K562 (cell line): ENCODE results near the gene DOK3. TPM values are rescaled to one million over a fixed set of nuclear protein-coding genes. Genes with fewer than 3 reads are reported as not detected.

Source experiments
- polyA plus RNA-seq, 8 experiments: library from polyadenylated mRNA; depleted of rRNA in 4 of 8; stranded (reverse) in 5 of 8; unstranded in 3 of 8; fragments of >200 nt; fragmentation: Nextera tagmentation in 2 of 8; fragmentation: Illumina TruSeq in 1 of 8; extraction: Ambion mirVana in 2 of 8; extraction: Trizol in 1 of 8; gene quantifications; 2 replicates each; pipeline versions ENCODE4 v1.2.1 to v1.2.3, GENCODE V29; 2011 to 2014; ENCODE audit warnings: inconsistent platforms in 1 of 8, missing spikeins in 1 of 8
- total RNA-seq, 7 experiments: library from RNA; depleted of rRNA in 6 of 7; stranded (reverse); fragments of >200 nt in 6 of 7; fragmentation: Illumina TruSeq in 2 of 7; extraction: Trizol in 2 of 7; gene quantifications; 2 replicates each; pipeline versions ENCODE4 v1.2.1 to v1.2.3, GENCODE V29; 2011 to 2021; ENCODE audit warnings: low replicate concordance in 1 of 7

DOK3 gene
- total and polyA plus RNA-seq, 9 of the 15 experiments (the other 6 are each of a cell fraction or from before 2014, with no cell fraction given): 1.3 to 23.0 (median 8.0) TPM

Other genes with a start within 250 kb of the DOK3 start
Only the 7 nearest of the 16 such genes appear.
- gene GRK6, start 83.2 kb downstream of the DOK3 start, total RNA-seq (2014; rRNA removed): 89.8 and 100 TPM in 2 replicates
- 31.2 and 35.7 TPM in 2 replicates for gene GRK6, start 83.2 kb downstream of the DOK3 start, total RNA-seq (2014; rRNA removed; fragmentation: Illumina TruSeq; extraction: Trizol)
- 54.0 and 54.1 TPM in 2 replicates for gene GRK6, start 83.2 kb downstream of the DOK3 start, total RNA-seq (2015; rRNA removed; fragmentation: Illumina TruSeq; extraction: Trizol)
- 114 and 122 TPM in 2 replicates for gene GRK6, start 83.2 kb downstream of the DOK3 start, total RNA-seq (2021)
- 44.1 and 44.5 TPM in 2 replicates for gene GRK6, start 83.2 kb downstream of the DOK3 start, polyA plus RNA-seq (2011; rRNA removed)
- gene GRK6, start 83.2 kb downstream of the DOK3 start, polyA plus RNA-seq (2014; fragmentation: Illumina TruSeq; extraction: Trizol): 39.2 and 69.3 TPM in 2 replicates
- 1 to 10 TPM in 1 of 2 experiments, under 1 TPM in 1; 0.63 to 1.8 TPM for gene GRK6, start 83.2 kb downstream of the DOK3 start, polyA plus RNA-seq (2014; fragmentation: Nextera tagmentation; extraction: Ambion mirVana)
- gene GRK6, start 83.2 kb downstream of the DOK3 start, polyA plus RNA-seq (2014; rRNA removed): 69.0 and 80.4 TPM in 2 replicates
- gene PRR7, start 63.0 kb downstream of the DOK3 start, total RNA-seq (2014; rRNA removed): 11.3 and 14.9 TPM in 2 replicates
- gene PRR7, start 63.0 kb downstream of the DOK3 start, total RNA-seq (2014; rRNA removed; fragmentation: Illumina TruSeq; extraction: Trizol): not detected in 2 replicates
- gene PRR7, start 63.0 kb downstream of the DOK3 start, total RNA-seq (2015; rRNA removed; fragmentation: Illumina TruSeq; extraction: Trizol): 0.80 and 1.2 TPM in 2 replicates
- gene PRR7, start 63.0 kb downstream of the DOK3 start, total RNA-seq (2021): 9.7 and 10.4 TPM in 2 replicates
- 0.92 and 1.0 TPM in 2 replicates for gene PRR7, start 63.0 kb downstream of the DOK3 start, polyA plus RNA-seq (2011; rRNA removed)
- 0.24 TPM in 1 of 2 replicates, not detected in the other for gene PRR7, start 63.0 kb downstream of the DOK3 start, polyA plus RNA-seq (2014; fragmentation: Illumina TruSeq; extraction: Trizol)
- gene PRR7, start 63.0 kb downstream of the DOK3 start, polyA plus RNA-seq (2014; fragmentation: Nextera tagmentation; extraction: Ambion mirVana): not detected
- gene PRR7, start 63.0 kb downstream of the DOK3 start, polyA plus RNA-seq (2014; rRNA removed): 10.9 and 11.2 TPM in 2 replicates
- gene DBN1, start 36.2 kb downstream of the DOK3 start, total RNA-seq (2014; rRNA removed): 72.9 and 87.2 TPM in 2 replicates
- gene DBN1, start 36.2 kb downstream of the DOK3 start, total RNA-seq (2014; rRNA removed; fragmentation: Illumina TruSeq; extraction: Trizol): 11.7 and 12.3 TPM in 2 replicates
- gene DBN1, start 36.2 kb downstream of the DOK3 start, total RNA-seq (2015; rRNA removed; fragmentation: Illumina TruSeq; extraction: Trizol): 27.9 and 33.0 TPM in 2 replicates
- gene DBN1, start 36.2 kb downstream of the DOK3 start, total RNA-seq (2021): 78.9 and 84.3 TPM in 2 replicates
- gene DBN1, start 36.2 kb downstream of the DOK3 start, polyA plus RNA-seq (2011; rRNA removed): 34.3 and 44.2 TPM in 2 replicates
- gene DBN1, start 36.2 kb downstream of the DOK3 start, polyA plus RNA-seq (2014; fragmentation: Illumina TruSeq; extraction: Trizol): 22.1 and 54.4 TPM in 2 replicates
- gene DBN1, start 36.2 kb downstream of the DOK3 start, polyA plus RNA-seq (2014; fragmentation: Nextera tagmentation; extraction: Ambion mirVana): under 1 TPM; 0.25 to 0.34 TPM
- 53.2 and 81.8 TPM in 2 replicates for gene DBN1, start 36.2 kb downstream of the DOK3 start, polyA plus RNA-seq (2014; rRNA removed)
- gene PDLIM7, start 12.2 kb downstream of the DOK3 start, total RNA-seq (2014; rRNA removed): 85.6 and 89.0 TPM in 2 replicates
- 6.4 and 10.4 TPM in 2 replicates for gene PDLIM7, start 12.2 kb downstream of the DOK3 start, total RNA-seq (2014; rRNA removed; fragmentation: Illumina TruSeq; extraction: Trizol)
- gene PDLIM7, start 12.2 kb downstream of the DOK3 start, total RNA-seq (2015; rRNA removed; fragmentation: Illumina TruSeq; extraction: Trizol): 32.6 and 38.1 TPM in 2 replicates
- gene PDLIM7, start 12.2 kb downstream of the DOK3 start, total RNA-seq (2021): 112 and 124 TPM in 2 replicates
- 34.7 and 66.8 TPM in 2 replicates for gene PDLIM7, start 12.2 kb downstream of the DOK3 start, polyA plus RNA-seq (2011; rRNA removed)
- gene PDLIM7, start 12.2 kb downstream of the DOK3 start, polyA plus RNA-seq (2014; fragmentation: Illumina TruSeq; extraction: Trizol): 25.5 and 49.4 TPM in 2 replicates
- gene PDLIM7, start 12.2 kb downstream of the DOK3 start, polyA plus RNA-seq (2014; fragmentation: Nextera tagmentation; extraction: Ambion mirVana): 1 to 10 TPM; 2.1 to 4.1 TPM
- gene PDLIM7, start 12.2 kb downstream of the DOK3 start, polyA plus RNA-seq (2014; rRNA removed): 115 and 119 TPM in 2 replicates
- gene DDX41, start 7.1 kb upstream of the DOK3 start, total RNA-seq (2014; rRNA removed): 284 and 396 TPM in 2 replicates
- gene DDX41, start 7.1 kb upstream of the DOK3 start, total RNA-seq (2014; rRNA removed; fragmentation: Illumina TruSeq; extraction: Trizol): 41.4 and 53.7 TPM in 2 replicates
- gene DDX41, start 7.1 kb upstream of the DOK3 start, total RNA-seq (2015; rRNA removed; fragmentation: Illumina TruSeq; extraction: Trizol): 97.1 and 116 TPM in 2 replicates
- 164 and 167 TPM in 2 replicates for gene DDX41, start 7.1 kb upstream of the DOK3 start, total RNA-seq (2021)
- gene DDX41, start 7.1 kb upstream of the DOK3 start, polyA plus RNA-seq (2011; rRNA removed): 138 and 148 TPM in 2 replicates
- 94.9 and 113 TPM in 2 replicates for gene DDX41, start 7.1 kb upstream of the DOK3 start, polyA plus RNA-seq (2014; fragmentation: Illumina TruSeq; extraction: Trizol)
- 10 to 100 TPM; 38.2 to 60.1 TPM for gene DDX41, start 7.1 kb upstream of the DOK3 start, polyA plus RNA-seq (2014; fragmentation: Nextera tagmentation; extraction: Ambion mirVana)
- 234 and 236 TPM in 2 replicates for gene DDX41, start 7.1 kb upstream of the DOK3 start, polyA plus RNA-seq (2014; rRNA removed)
- gene FAM193B, start 44.7 kb upstream of the DOK3 start, total RNA-seq (2014; rRNA removed): 33.6 and 53.1 TPM in 2 replicates
- 15.2 and 18.0 TPM in 2 replicates for gene FAM193B, start 44.7 kb upstream of the DOK3 start, total RNA-seq (2014; rRNA removed; fragmentation: Illumina TruSeq; extraction: Trizol)
- gene FAM193B, start 44.7 kb upstream of the DOK3 start, total RNA-seq (2015; rRNA removed; fragmentation: Illumina TruSeq; extraction: Trizol): 31.7 and 37.3 TPM in 2 replicates
- gene FAM193B, start 44.7 kb upstream of the DOK3 start, total RNA-seq (2021): 58.7 and 59.4 TPM in 2 replicates
- gene FAM193B, start 44.7 kb upstream of the DOK3 start, polyA plus RNA-seq (2011; rRNA removed): 51.5 and 73.5 TPM in 2 replicates
- gene FAM193B, start 44.7 kb upstream of the DOK3 start, polyA plus RNA-seq (2014; fragmentation: Illumina TruSeq; extraction: Trizol): 44.1 and 45.0 TPM in 2 replicates
- 1 to 10 TPM; 4.4 to 5.0 TPM for gene FAM193B, start 44.7 kb upstream of the DOK3 start, polyA plus RNA-seq (2014; fragmentation: Nextera tagmentation; extraction: Ambion mirVana)
- gene FAM193B, start 44.7 kb upstream of the DOK3 start, polyA plus RNA-seq (2014; rRNA removed): 73.4 and 76.4 TPM in 2 replicates
- gene TMED9, start 82.4 kb upstream of the DOK3 start, total RNA-seq (2014; rRNA removed): 90.0 and 98.0 TPM in 2 replicates
- 57.1 and 65.9 TPM in 2 replicates for gene TMED9, start 82.4 kb upstream of the DOK3 start, total RNA-seq (2014; rRNA removed; fragmentation: Illumina TruSeq; extraction: Trizol)
- 72.8 and 73.5 TPM in 2 replicates for gene TMED9, start 82.4 kb upstream of the DOK3 start, total RNA-seq (2015; rRNA removed; fragmentation: Illumina TruSeq; extraction: Trizol)
- 147 and 173 TPM in 2 replicates for gene TMED9, start 82.4 kb upstream of the DOK3 start, total RNA-seq (2021)
- 301 and 375 TPM in 2 replicates for gene TMED9, start 82.4 kb upstream of the DOK3 start, polyA plus RNA-seq (2011; rRNA removed)
- gene TMED9, start 82.4 kb upstream of the DOK3 start, polyA plus RNA-seq (2014; fragmentation: Illumina TruSeq; extraction: Trizol): 144 and 168 TPM in 2 replicates
- 10 to 100 TPM; 43.7 to 53.2 TPM for gene TMED9, start 82.4 kb upstream of the DOK3 start, polyA plus RNA-seq (2014; fragmentation: Nextera tagmentation; extraction: Ambion mirVana)
- gene TMED9, start 82.4 kb upstream of the DOK3 start, polyA plus RNA-seq (2014; rRNA removed): 213 and 235 TPM in 2 replicates